Measurements from ENCODE around the gene CLINT1.
A peak's percentile ranks its signal among the peaks of the same experiment; 100 is the strongest.

Gene CLINT1

GRCh38 chr5:157756122-157756521 lies 102.8 kb downstream of the CLINT1 start:
- DNase-seq = no peak

- DNase-seq = no peak
These were observed 108.6 kb downstream of the CLINT1 start for GRCh38 chr5:157750320-157750719.

GRCh38 chr5:157749462-157749799 lies 109.5 kb downstream of the CLINT1 start:
- DNase-seq = no peak

GRCh38 chr5:157748760-157749461 lies 110.0 kb downstream of the CLINT1 start:
- DNase-seq = no peak

- no peak for DNase-seq
These were observed 110.9 kb downstream of the CLINT1 start for GRCh38 chr5:157747766-157748700.

GRCh38 chr5:157747173-157747740 lies 111.7 kb downstream of the CLINT1 start:
- no peak for DNase-seq

GRCh38 chr5:157745041-157745456 lies 113.9 kb downstream of the CLINT1 start:
- no peak for DNase-seq

GRCh38 chr5:157744051-157745011 lies 114.6 kb downstream of the CLINT1 start:
- DNase-seq = peak; percentile 30 to 51

GRCh38 chr5:157743163-157744050 lies 115.5 kb downstream of the CLINT1 start, which contains the start of gene LSM11:
TSS of gene LSM11 (plus strand) at chr5:157743712. CDS start at chr5:157743751, 39 bp downstream.
- peak; percentile 92 to 93 for DNase-seq

GRCh38 chr5:157741131-157741530 lies 117.8 kb downstream of the CLINT1 start:
- no peak for DNase-seq

- no peak for DNase-seq
These were observed 118.7 kb downstream of the CLINT1 start for GRCh38 chr5:157740229-157740610.

GRCh38 chr5:157739388-157740228 lies 119.3 kb downstream of the CLINT1 start:
- no peak for DNase-seq

- no peak for DNase-seq
These were observed 123.0 kb downstream of the CLINT1 start for GRCh38 chr5:157735991-157736390.
